Peyer's patch (tissue), 4 donors: ENCODE data around the gene GLRA1. TPM values are rescaled to one million over a fixed set of nuclear protein-coding genes. Genes with fewer than 3 reads are reported as not detected.

Experiments used
- DNase-seq, 3 donors: peaks; one replicate each; pipeline ENCODE4 v3.0.0-alpha.2; 2017 to 2019
- H3K27ac ChIP-seq, 4 donors: fragments of 200-600 bp; sonication (generic); one replicate each; pipeline ENCODE4 v1.5.1; 2016 to 2019
- H3K27me3 ChIP-seq, 2 donors: fragments of 200-600 bp; sonication (generic); one replicate each; pipeline ENCODE4 v1.5.1; 2019
- H3K36me3 ChIP-seq, 3 donors: fragments of 200-600 bp; sonication (generic); one replicate each; pipeline ENCODE4 v1.5.1; 2016 to 2019
- H3K4me1 ChIP-seq, 4 donors: fragments of 200-600 bp; sonication (generic); one replicate each; pipeline ENCODE4 v1.5.1; 2016 to 2019
- H3K4me3 ChIP-seq, 4 donors: fragments of 200-600 bp; sonication (generic); 1 replicate in 3 of 4; 2 replicates in 1 of 4; pipeline ENCODE4 v1.5.1; 2016 to 2019; ENCODE audit warnings: mild to moderate bottlenecking in 1 of 4
- H3K9me3 ChIP-seq, 4 donors: fragments of 200-600 bp; sonication (generic); one replicate each; pipeline ENCODE4 v1.5.1; 2016 to 2019; ENCODE audit warnings: mild to moderate bottlenecking in 1 of 4
- CTCF ChIP-seq, 6 experiments: fragments of 450-650 bp in 4 of 6; fragments of 200-600 bp in 2 of 6; sonication (generic) in 1 of 6; IDR thresholded peaks; one replicate each; pipeline ENCODE4 v1.5.1; 2017 to 2019; ENCODE audit warnings: antibody characterized with exemption in 6 of 6, mild to moderate bottlenecking in 3 of 6, moderate library complexity in 1 of 6
- POLR2A ChIP-seq, 2 donors: fragments of 450-650 bp; IDR thresholded peaks; one replicate each; pipeline ENCODE4 v1.5.1; 2017; ENCODE audit warnings: antibody characterized with exemption in 2 of 2, mild to moderate bottlenecking in 2 of 2, moderate library complexity in 2 of 2
- small RNA-seq, 2 donors: library from RNA; depleted of rRNA; stranded (forward); fragments of <200 nt; gene quantifications; one replicate each; pipeline ENCODE3, GENCODE V24; 2016
- total RNA-seq, 4 donors: library from RNA; depleted of rRNA; stranded (reverse); fragments of >200 nt; gene quantifications; one replicate each; pipeline ENCODE4 v1.1.0, GENCODE V29; 2016

GLRA1 gene
- total RNA-seq, 4 donors from 2014 or later: not detected

DNA sequence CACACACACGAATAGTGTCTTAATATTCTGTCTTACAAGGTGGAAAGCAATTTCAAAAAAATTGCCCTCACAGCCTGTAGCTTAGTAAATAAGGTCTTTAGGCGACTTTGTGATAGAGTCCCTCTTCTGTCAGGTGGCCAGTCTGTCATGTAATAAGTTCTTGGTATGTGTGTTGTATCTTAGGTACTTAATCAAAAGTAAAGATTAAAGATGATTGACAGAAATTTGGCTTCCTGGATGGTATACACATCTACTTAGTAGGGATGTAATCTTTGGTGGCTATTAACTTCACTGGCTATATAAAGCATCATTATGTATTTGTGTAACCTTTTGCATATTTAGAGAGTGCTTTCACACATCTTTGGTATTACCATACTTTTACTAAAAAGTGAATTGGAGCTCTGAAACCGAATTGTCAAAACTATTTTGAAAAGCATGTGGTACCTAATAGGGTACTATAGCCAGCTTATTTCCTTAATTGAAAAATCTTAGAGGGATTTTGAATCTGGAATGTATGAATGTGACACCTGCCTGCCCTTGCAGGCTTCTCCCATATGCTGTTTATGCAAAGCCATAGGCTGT is 149.5 kb downstream of the GLRA1 start:
- no peak for DNase-seq
- no peak overlapping the region for H3K4me3 ChIP-seq
- no peaks in the 10 kb centered on the region for H3K27me3 ChIP-seq
- peaks cover 0 to 29% (median 9%) of the 10 kb centered on the region in 4 donors for H3K4me1 ChIP-seq
- no peak for TF ChIP-seq POLR2A (IDR thresholded peaks at IDR 0.05)
- no peak for TF ChIP-seq CTCF (IDR thresholded peaks at IDR 0.05)
- H3K9me3 ChIP-seq: no peaks in the 10 kb centered on the region
- no peak overlapping the region for H3K27ac ChIP-seq
- no peaks in the 10 kb centered on the region for H3K36me3 ChIP-seq

DNA sequence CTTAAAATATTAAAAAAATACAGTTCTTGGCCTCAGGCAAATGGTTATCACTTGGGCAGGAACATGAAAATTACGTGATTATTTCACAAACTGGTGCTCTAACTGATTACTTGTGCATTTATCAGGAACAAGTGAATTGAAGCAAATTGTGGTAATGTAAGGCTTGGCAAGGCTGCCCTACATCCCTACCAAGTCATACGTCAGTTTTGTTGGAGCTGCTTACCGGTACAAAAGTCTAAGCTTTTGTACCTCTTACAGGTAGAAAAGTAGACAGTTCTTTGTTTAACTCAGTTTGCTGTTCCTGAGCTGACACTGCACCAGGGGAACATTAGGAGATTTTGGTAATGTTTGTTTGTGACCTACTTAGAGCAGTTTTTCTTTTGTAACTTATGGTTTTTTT is 150.7 kb downstream of the GLRA1 start:
- peaks cover 0 to 35% (median 9%) of the 10 kb centered on the region in 4 donors for H3K4me1 ChIP-seq
- no peak overlapping the region for H3K27ac ChIP-seq
- H3K36me3 ChIP-seq: no peaks in the 10 kb centered on the region
- H3K27me3 ChIP-seq: no peaks in the 10 kb centered on the region
- peak overlapping the region in 3 of 4 donors; percentile 89 to 91 (median 90) for H3K4me3 ChIP-seq
- no peaks in the 10 kb centered on the region for H3K9me3 ChIP-seq
- DNase-seq: no peak
- no peak for TF ChIP-seq CTCF (IDR thresholded peaks at IDR 0.05)
- no peak for TF ChIP-seq POLR2A (IDR thresholded peaks at IDR 0.05)

- Histone ChIP-seq H3K4me1 (peaks cover 0 to 35% (median 8%) of the 10 kb centered on the region in 4 donors), H3K27me3 (no peaks in the 10 kb centered on the region), H3K4me3 (peak overlapping the region; percentile 70 to 91 (median 90)), H3K9me3 (no peaks in the 10 kb centered on the region), H3K27ac (peak overlapping the region; percentile 82 to 97 (median 96)), H3K36me3 (no peaks in the 10 kb centered on the region)
- peak in 1 of 3 donors; percentile 56 for DNase-seq
- TF ChIP-seq POLR2A (IDR thresholded peaks at IDR 0.05) (no peak), CTCF (IDR thresholded peaks at IDR 0.05) (no peak)
Observed at GRCh38 chr5:151772846-151773561, 151.6 kb downstream of the GLRA1 start.

Small RNA genes within 50 kb of the gene (small RNA-seq; reads per million reads assigned to genes)
- gene RNA5SP198: 0 reads per million in 2 donors

Other genes starting within 250 kb of the GLRA1 start
- gene SPARC, start 237.9 kb downstream of the GLRA1 start, total RNA-seq: 100 to 1,000 TPM in 1 of 4 donors, 10 to 100 TPM in 3; 47.6 to 177 (median 68.6) TPM
- gene ATOX1, start 166.2 kb downstream of the GLRA1 start, total RNA-seq: 100 to 1,000 TPM in 3 of 4 donors, 10 to 100 TPM in 1; 99.9 to 161 (median 126) TPM
- 10 to 100 TPM; 63.7 to 67.7 (median 65.8) TPM for gene G3BP1, start 152.9 kb downstream of the GLRA1 start, total RNA-seq